ENCODE results near the gene SLC1A3. TPM values are rescaled to one million over a fixed set of nuclear protein-coding genes. Genes with fewer than 3 reads are reported as not detected.

The SLC1A3 gene
- total and polyA plus RNA-seq, 10 of the 15 experiments (the other 5 are each of a cell fraction or from before 2014, with no cell fraction given) = 0.23 to 4.4 (median 3.3) TPM

DNA sequence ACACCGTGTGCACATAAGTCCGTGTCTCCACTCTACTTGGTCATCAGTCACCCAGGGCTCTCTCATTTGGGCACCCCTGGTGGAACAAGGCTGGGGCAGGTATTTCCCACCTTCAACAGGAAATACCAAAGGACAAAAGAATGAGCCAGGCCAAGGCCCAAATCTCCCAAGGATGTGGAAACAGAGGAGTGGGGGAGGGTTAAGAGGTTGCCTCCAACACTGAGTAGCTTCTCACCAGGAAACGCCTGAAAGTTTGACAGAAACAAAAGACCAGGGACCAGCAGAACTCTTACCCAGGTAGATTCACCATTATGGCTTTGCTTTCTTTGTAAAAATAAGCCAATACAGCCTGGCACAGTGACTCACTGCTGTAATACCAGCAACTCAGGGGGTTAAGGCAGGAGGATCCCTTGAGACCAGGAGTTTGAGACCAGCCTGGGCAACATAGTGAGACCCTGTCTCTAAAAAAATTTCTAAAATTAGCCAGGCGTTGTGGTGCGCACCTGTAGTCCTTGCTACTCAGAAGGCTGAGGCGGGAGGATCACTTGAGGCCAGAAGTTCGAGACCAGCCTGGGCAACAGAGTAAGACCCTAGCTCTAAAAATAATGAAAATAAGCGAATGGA lies 12.7 kb downstream of the SLC1A3 start:
- no peak overlapping the region for H2AFZ ChIP-seq (ENCODE audit: control insufficient read depth, low read depth, low read length)
- FAIRE-seq (no peak), ATAC-seq (no peak), DNase-seq (ENCODE audit: low read depth, low spot score) (no peak)
- ChIA-PET SMC1A (ENCODE audit: uncharacterized antibody, unreplicated experiment) (no interaction called here), POLR2A (no interaction called here), CTCF (no interaction called here), RAD21 (ENCODE audit: unreplicated experiment) (no interaction called here)
- in situ Hi-C loops (cut with MboI) (no loop called here), intact Hi-C loops (cut with micrococcal nuclease; ENCODE audit: unreplicated experiment) (no loop called here)
- H3K27me3 ChIP-seq (replicated peaks in 1 of 2; ENCODE audit: control insufficient read depth in 2 of 2, insufficient read depth in 2 of 2, low read length in 1 of 2) = peaks cover 0 to 2% of the 10 kb centered on the region in 2 experiments; a peak in 1 of 4 replicates
- H3K4me2 ChIP-seq (ENCODE audit: control insufficient read depth, insufficient read depth) = no peak overlapping the region
- H3K27ac ChIP-seq (ENCODE audit: control insufficient read depth, insufficient read depth) = no peak overlapping the region
- no peak overlapping the region for H3K4me3 ChIP-seq
- H3K79me2 ChIP-seq (ENCODE audit: control insufficient read depth, insufficient read depth, low read length) = no peaks in the 10 kb centered on the region
- H3K9ac ChIP-seq (ENCODE audit: control insufficient read depth, insufficient read depth, low read length) = no peak overlapping the region
- no peaks in the 10 kb centered on the region for H4K20me1 ChIP-seq (ENCODE audit: control insufficient read depth, insufficient read depth)
- TF ChIP-seq MEF2B (IDR thresholded peaks at IDR 0.05; ENCODE audit: partially characterized antibody, poor library complexity, severe bottlenecking) (no peak), MTA2 (IDR thresholded peaks at IDR 0.05; ENCODE audit: low read depth) (no peak), ETV6 (conservative IDR thresholded peaks at IDR 0.05 in 1 of 2, IDR thresholded peaks at IDR 0.05 in 1 of 2; ENCODE audit: borderline replicate concordance in 1 of 2, low read depth in 1 of 2) (no peak), MYC (IDR thresholded peaks at IDR 0.05; ENCODE audit: insufficient read depth, insufficient read length, insufficient replicate concordance, low read length, severe bottlenecking) (no peak), NBN (IDR thresholded peaks at IDR 0.05) (no peak), TCF3 (IDR thresholded peaks at IDR 0.05; ENCODE audit: borderline replicate concordance, insufficient read depth, low read depth, low read length) (no peak), NFIC (IDR thresholded peaks at IDR 0.05; ENCODE audit: low read depth, low read length) (no peak), GABPA (IDR thresholded peaks at IDR 0.05; ENCODE audit: low read depth) (no peak), SRF (IDR thresholded peaks at IDR 0.05; ENCODE audit: low read depth in 2 of 2, low read length in 2 of 2) (no peak), STAT1 (conservative IDR thresholded peaks at IDR 0.05) (no peak), POU2F2 (IDR thresholded peaks at IDR 0.05; ENCODE audit: borderline replicate concordance, low read depth, low read length) (no peak), NFXL1 (IDR thresholded peaks at IDR 0.05; ENCODE audit: borderline replicate concordance) (no peak)
- TF ChIP-seq, protein P1, sequence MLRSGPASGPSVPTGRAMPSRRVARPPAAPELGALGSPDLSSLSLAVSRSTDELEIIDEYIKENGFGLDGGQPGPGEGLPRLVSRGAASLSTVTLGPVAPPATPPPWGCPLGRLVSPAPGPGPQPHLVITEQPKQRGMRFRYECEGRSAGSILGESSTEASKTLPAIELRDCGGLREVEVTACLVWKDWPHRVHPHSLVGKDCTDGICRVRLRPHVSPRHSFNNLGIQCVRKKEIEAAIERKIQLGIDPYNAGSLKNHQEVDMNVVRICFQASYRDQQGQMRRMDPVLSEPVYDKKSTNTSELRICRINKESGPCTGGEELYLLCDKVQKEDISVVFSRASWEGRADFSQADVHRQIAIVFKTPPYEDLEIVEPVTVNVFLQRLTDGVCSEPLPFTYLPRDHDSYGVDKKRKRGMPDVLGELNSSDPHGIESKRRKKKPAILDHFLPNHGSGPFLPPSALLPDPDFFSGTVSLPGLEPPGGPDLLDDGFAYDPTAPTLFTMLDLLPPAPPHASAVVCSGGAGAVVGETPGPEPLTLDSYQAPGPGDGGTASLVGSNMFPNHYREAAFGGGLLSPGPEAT (IDR thresholded peaks at IDR 0.05; ENCODE audit: low read depth) = no peak
- TF ChIP-seq, protein P2, sequence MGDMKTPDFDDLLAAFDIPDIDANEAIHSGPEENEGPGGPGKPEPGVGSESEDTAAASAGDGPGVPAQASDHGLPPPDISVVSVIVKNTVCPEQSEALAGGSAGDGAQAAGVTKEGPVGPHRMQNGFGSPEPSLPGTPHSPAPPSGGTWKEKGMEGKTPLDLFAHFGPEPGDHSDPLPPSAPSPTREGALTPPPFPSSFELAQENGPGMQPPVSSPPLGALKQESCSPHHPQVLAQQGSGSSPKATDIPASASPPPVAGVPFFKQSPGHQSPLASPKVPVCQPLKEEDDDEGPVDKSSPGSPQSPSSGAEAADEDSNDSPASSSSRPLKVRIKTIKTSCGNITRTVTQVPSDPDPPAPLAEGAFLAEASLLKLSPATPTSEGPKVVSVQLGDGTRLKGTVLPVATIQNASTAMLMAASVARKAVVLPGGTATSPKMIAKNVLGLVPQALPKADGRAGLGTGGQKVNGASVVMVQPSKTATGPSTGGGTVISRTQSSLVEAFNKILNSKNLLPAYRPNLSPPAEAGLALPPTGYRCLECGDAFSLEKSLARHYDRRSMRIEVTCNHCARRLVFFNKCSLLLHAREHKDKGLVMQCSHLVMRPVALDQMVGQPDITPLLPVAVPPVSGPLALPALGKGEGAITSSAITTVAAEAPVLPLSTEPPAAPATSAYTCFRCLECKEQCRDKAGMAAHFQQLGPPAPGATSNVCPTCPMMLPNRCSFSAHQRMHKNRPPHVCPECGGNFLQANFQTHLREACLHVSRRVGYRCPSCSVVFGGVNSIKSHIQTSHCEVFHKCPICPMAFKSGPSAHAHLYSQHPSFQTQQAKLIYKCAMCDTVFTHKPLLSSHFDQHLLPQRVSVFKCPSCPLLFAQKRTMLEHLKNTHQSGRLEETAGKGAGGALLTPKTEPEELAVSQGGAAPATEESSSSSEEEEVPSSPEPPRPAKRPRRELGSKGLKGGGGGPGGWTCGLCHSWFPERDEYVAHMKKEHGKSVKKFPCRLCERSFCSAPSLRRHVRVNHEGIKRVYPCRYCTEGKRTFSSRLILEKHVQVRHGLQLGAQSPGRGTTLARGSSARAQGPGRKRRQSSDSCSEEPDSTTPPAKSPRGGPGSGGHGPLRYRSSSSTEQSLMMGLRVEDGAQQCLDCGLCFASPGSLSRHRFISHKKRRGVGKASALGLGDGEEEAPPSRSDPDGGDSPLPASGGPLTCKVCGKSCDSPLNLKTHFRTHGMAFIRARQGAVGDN (IDR thresholded peaks at IDR 0.05) = no peak
- TF ChIP-seq, protein P3, sequence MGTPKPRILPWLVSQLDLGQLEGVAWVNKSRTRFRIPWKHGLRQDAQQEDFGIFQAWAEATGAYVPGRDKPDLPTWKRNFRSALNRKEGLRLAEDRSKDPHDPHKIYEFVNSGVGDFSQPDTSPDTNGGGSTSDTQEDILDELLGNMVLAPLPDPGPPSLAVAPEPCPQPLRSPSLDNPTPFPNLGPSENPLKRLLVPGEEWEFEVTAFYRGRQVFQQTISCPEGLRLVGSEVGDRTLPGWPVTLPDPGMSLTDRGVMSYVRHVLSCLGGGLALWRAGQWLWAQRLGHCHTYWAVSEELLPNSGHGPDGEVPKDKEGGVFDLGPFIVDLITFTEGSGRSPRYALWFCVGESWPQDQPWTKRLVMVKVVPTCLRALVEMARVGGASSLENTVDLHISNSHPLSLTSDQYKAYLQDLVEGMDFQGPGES (IDR thresholded peaks at IDR 0.05) = no peak
- TF ChIP-seq, protein P4, sequence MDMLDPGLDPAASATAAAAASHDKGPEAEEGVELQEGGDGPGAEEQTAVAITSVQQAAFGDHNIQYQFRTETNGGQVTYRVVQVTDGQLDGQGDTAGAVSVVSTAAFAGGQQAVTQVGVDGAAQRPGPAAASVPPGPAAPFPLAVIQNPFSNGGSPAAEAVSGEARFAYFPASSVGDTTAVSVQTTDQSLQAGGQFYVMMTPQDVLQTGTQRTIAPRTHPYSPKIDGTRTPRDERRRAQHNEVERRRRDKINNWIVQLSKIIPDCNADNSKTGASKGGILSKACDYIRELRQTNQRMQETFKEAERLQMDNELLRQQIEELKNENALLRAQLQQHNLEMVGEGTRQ (IDR thresholded peaks at IDR 0.05; ENCODE audit: borderline replicate concordance, low read depth, low read length) = no peak
- H3K9me3 ChIP-seq (replicated peaks; ENCODE audit: control insufficient read depth, insufficient read depth, low read length) = no peaks in the 10 kb centered on the region
- H3K4me1 ChIP-seq (ENCODE audit: control insufficient read depth, insufficient read depth, low read length) = no peaks in the 10 kb centered on the region
- no TSS peak for BruUV-seq (replicated peaks)
- H3K36me3 ChIP-seq (ENCODE audit: control insufficient read depth in 2 of 2, insufficient read depth in 2 of 2, low read length in 1 of 2) = no peaks in the 10 kb centered on the region
- 20% methylated on average over 8 of the region's 8 CpGs for WGBS (ENCODE audit: insufficient coverage, insufficient replicate concordance, low lambda C conversion rate, missing lambda C conversion rate)
